MM.1S (cell line): Measurements from ENCODE around the gene PPP2R5C.

ENCODE experiments used
- DNase-seq: peaks from one replicate; pipeline ENCODE4 v3.0.0-alpha.2; 2015
- H2AFZ ChIP-seq: fragments of 300-600 bp; sonication (generic); 2 replicates; pipeline ENCODE4 v1.6.0; 2016; ENCODE audit warnings: antibody characterized with exemption, low read length
- H3F3A ChIP-seq: fragments of 300-600 bp; sonication (generic); 2 replicates; pipeline ENCODE4 v1.6.1; 2016; ENCODE audit warnings: mild to moderate bottlenecking, antibody characterized with exemption, low read length, moderate library complexity, mixed read lengths; ENCODE audit not compliant: insufficient read depth
- H3K27ac ChIP-seq: fragments of 300-600 bp; sonication (generic); 2 replicates; pipeline ENCODE4 v1.5.1; 2016; ENCODE audit warnings: mild to moderate bottlenecking, low read length
- H3K27me3 ChIP-seq: fragments of 300-600 bp; sonication (generic); replicated peaks from 2 replicates; pipeline ENCODE4 v1.6.0; 2016; ENCODE audit warnings: low read length; ENCODE audit not compliant: insufficient read depth
- H3K36me3 ChIP-seq: fragments of 300-600 bp; sonication (generic); replicated peaks from 2 replicates; pipeline ENCODE4 v1.6.1; 2016; ENCODE audit warnings: mild to moderate bottlenecking, low read length, mixed read lengths; ENCODE audit not compliant: insufficient read depth
- H3K4me1 ChIP-seq: fragments of 300-600 bp; sonication (generic); 2 replicates; pipeline ENCODE4 v1.6.1; 2016; ENCODE audit warnings: low read length, mixed read lengths
- H3K4me2 ChIP-seq: fragments of 300-600 bp; sonication (generic); 2 replicates; pipeline ENCODE4 v1.6.0; 2016; ENCODE audit warnings: low read depth, low read length
- H3K4me3 ChIP-seq: fragments of 300-600 bp; sonication (generic); 2 replicates; pipeline ENCODE4 v1.5.1; 2016; ENCODE audit warnings: low read length, mixed read lengths
- H3K79me2 ChIP-seq: fragments of 300-600 bp; sonication (generic); 2 replicates; pipeline ENCODE4 v1.6.1; 2016; ENCODE audit warnings: mixed run types, low read length, mixed read lengths
- H3K9ac ChIP-seq: fragments of 300-600 bp; sonication (generic); 2 replicates; pipeline ENCODE4 v1.6.1; 2016; ENCODE audit warnings: low read length, mixed read lengths
- H3K9me2 ChIP-seq: fragments of 300-600 bp; sonication (generic); replicated peaks from 2 replicates; pipeline ENCODE4 v1.6.1; 2016; ENCODE audit warnings: mild to moderate bottlenecking, low read length, mixed read lengths; ENCODE audit not compliant: insufficient read depth
- H3K9me3 ChIP-seq: fragments of 300-600 bp; sonication (generic); replicated peaks from 2 replicates; pipeline ENCODE4 v1.6.1; 2016; ENCODE audit warnings: mild to moderate bottlenecking, low read length, mixed read lengths; ENCODE audit not compliant: insufficient read depth
- H4K20me1 ChIP-seq: fragments of 300-600 bp; sonication (generic); 2 replicates; pipeline ENCODE4 v1.6.1; 2016; ENCODE audit warnings: mild to moderate bottlenecking, low read length, moderate library complexity, mixed read lengths; ENCODE audit not compliant: insufficient read depth
- EZH2 ChIP-seq: fragments of 300-600 bp; sonication (generic); optimal IDR thresholded peaks from 2 replicates; pipeline ENCODE3; 2017; ENCODE audit warnings: low read depth, mild to moderate bottlenecking, antibody characterized with exemption, low read length, mixed read lengths
- EZH2phosphoT487 ChIP-seq: fragments of 300-600 bp; sonication (generic); IDR thresholded peaks from 2 replicates; pipeline ENCODE4 v1.6.1; 2018; ENCODE audit warnings: antibody characterized with exemption, low read length
- TF ChIP-seq, protein P1 (sequence below): fragments of 300-600 bp; sonication (generic); IDR thresholded peaks from 2 replicates; pipeline ENCODE4 v1.5.1; 2016; ENCODE audit warnings: antibody characterized with exemption, low read length, mixed read lengths

PPP2R5C gene

DNA sequence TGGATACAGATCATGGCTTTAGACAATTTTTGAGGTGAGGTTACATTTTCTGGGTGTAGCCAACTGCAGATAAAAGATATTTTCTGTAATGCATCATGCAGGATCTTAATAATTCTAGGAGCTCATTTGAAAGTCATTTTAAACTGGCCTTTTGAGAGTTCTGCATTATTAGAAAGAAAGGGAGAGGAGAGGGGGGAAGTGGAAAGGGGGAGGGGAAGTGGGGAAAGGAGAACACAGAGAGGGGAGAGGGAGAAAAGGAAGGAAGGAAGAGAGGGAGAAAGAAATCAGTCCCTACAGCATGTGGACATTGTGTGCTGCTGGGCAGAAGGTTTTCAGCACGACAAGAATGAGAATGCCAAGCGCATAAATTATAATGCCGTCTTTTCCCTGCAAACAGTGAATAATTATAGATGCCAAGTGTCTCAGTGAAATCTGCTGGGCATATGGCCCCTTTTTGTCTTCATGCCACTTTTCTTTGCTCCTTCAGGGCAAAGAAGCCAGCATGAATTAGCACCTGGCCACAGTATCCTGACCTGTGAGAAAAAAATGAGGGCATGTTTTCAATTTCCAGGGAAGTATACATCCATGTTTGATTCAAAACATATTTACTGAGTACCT is 22.7 kb upstream of the PPP2R5C start:
- H3K4me1 ChIP-seq, result no peaks in the 10 kb centered on the region
- TF ChIP-seq, protein P1, sequence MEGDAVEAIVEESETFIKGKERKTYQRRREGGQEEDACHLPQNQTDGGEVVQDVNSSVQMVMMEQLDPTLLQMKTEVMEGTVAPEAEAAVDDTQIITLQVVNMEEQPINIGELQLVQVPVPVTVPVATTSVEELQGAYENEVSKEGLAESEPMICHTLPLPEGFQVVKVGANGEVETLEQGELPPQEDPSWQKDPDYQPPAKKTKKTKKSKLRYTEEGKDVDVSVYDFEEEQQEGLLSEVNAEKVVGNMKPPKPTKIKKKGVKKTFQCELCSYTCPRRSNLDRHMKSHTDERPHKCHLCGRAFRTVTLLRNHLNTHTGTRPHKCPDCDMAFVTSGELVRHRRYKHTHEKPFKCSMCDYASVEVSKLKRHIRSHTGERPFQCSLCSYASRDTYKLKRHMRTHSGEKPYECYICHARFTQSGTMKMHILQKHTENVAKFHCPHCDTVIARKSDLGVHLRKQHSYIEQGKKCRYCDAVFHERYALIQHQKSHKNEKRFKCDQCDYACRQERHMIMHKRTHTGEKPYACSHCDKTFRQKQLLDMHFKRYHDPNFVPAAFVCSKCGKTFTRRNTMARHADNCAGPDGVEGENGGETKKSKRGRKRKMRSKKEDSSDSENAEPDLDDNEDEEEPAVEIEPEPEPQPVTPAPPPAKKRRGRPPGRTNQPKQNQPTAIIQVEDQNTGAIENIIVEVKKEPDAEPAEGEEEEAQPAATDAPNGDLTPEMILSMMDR, result no peak
- TF ChIP-seq EZH2phosphoT487 (no peak), EZH2 (no peak)
- H3K9me2 ChIP-seq, result no peaks in the 10 kb centered on the region
- no peak overlapping the region for H3K4me2 ChIP-seq
- H4K20me1 ChIP-seq, result no peaks in the 10 kb centered on the region
- no peak overlapping the region for H3K27ac ChIP-seq
- no peaks in the 10 kb centered on the region for H3K79me2 ChIP-seq
- H3K9ac ChIP-seq, result no peak overlapping the region
- H3K36me3 ChIP-seq, result no peaks in the 10 kb centered on the region
- H3F3A ChIP-seq, result no peaks in the 10 kb centered on the region
- no peaks in the 10 kb centered on the region for H3K9me3 ChIP-seq
- no peak overlapping the region for H3K4me3 ChIP-seq
- no peak overlapping the region for H2AFZ ChIP-seq
- DNase-seq, result no peak
- no peaks in the 10 kb centered on the region for H3K27me3 ChIP-seq

DNA sequence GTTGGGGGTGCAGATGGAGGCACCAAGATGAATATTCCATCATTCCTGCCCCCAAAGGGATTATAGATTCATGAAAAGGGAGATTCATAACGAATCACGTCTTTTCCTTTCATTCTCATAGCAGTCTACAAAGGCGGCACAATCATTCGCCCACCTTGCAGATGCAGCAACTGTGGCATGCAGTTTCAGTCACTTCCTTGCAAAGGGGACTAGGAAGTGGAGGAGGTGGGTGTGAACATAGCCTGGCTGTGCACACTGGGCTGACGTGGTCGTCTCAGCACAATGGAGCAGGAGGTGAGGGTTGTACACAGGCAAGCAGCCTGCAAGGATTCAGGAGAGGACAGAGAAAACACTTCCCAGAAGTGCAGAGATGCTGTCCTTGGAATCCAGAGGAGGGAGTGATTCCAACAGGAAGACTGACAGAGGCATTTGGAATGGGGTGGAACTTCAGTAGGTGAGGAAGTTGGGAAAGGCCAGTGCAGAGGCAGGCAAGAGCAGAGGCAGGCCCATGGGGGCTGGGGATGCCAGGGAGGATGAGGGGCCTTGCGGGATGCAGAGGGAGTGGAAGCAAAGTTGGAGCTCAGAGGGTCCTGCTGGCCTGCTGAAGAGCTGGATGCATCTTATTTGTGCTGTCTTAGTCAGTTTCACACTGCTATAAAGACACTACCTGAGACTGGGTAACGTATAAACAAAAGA is 21.9 kb upstream of the PPP2R5C start:
- H3K9ac ChIP-seq, result no peak overlapping the region
- TF ChIP-seq EZH2phosphoT487, result no peak
- TF ChIP-seq, protein P1, result no peak
- TF ChIP-seq EZH2, result no peak
- no peaks in the 10 kb centered on the region for H3F3A ChIP-seq
- H3K27ac ChIP-seq, result no peak overlapping the region
- no peaks in the 10 kb centered on the region for H3K79me2 ChIP-seq
- H3K27me3 ChIP-seq, result no peaks in the 10 kb centered on the region
- H3K9me3 ChIP-seq, result no peaks in the 10 kb centered on the region
- H4K20me1 ChIP-seq, result no peaks in the 10 kb centered on the region
- no peak overlapping the region for H3K4me2 ChIP-seq
- no peak overlapping the region for H3K4me3 ChIP-seq
- no peak for DNase-seq
- no peaks in the 10 kb centered on the region for H3K36me3 ChIP-seq
- no peaks in the 10 kb centered on the region for H3K9me2 ChIP-seq
- no peaks in the 10 kb centered on the region for H3K4me1 ChIP-seq
- no peak overlapping the region for H2AFZ ChIP-seq

DNA sequence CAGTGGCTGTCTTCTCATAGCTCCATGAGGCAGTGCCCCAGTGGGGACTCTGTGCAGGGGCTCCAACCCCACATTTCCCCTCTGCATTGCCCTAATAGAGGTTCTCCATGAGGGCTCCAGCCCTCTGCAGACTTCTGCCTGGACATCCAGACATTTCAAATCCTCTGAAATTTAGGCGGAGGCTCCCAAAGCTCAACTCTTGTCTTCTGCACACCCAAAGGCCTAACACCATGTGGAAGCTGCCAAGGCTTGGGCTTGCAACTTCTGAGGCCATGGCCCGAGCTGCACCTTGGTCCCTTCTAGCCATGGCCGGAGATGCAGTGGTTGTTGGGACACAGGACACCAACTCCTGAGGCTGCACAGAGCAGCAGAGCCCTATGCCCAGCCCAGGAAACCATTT is 20.5 kb upstream of the PPP2R5C start:
- H3K27me3 ChIP-seq, result no peaks in the 10 kb centered on the region
- no peak overlapping the region for H3K27ac ChIP-seq
- no peaks in the 10 kb centered on the region for H4K20me1 ChIP-seq
- no peaks in the 10 kb centered on the region for H3K4me1 ChIP-seq
- TF ChIP-seq EZH2phosphoT487 (no peak), EZH2 (no peak)
- TF ChIP-seq, protein P1, result no peak
- H3K79me2 ChIP-seq, result no peaks in the 10 kb centered on the region
- no peak overlapping the region for H3K4me2 ChIP-seq
- no peak for DNase-seq
- H3K4me3 ChIP-seq, result no peak overlapping the region
- H3K36me3 ChIP-seq, result no peaks in the 10 kb centered on the region
- H3F3A ChIP-seq, result no peaks in the 10 kb centered on the region
- H2AFZ ChIP-seq, result no peak overlapping the region
- H3K9me3 ChIP-seq, result no peaks in the 10 kb centered on the region
- H3K9me2 ChIP-seq, result no peaks in the 10 kb centered on the region
- H3K9ac ChIP-seq, result no peak overlapping the region
